ENCODE data around the gene SPINK7. TPM values are rescaled to one million over a fixed set of nuclear protein-coding genes. Genes with fewer than 3 reads are reported as not detected.
"Not testable (repeated sequence)": the region's sequence is repeated elsewhere in the genome, so short reads cannot be mapped to it uniquely, and the experiment has no call there.

Gene SPINK7
- total RNA-seq: not detected in 2 replicates

GRCh38 chr5:148312153-148312552 lies at the start of gene SPINK7:
Gene SPINK7 (plus strand): TSS chr5:148312423. CDS start chr5:148312484, 61 bp downstream.
- intact Hi-C loops (cut with micrococcal nuclease): no loop called here

- intact Hi-C loops (cut with micrococcal nuclease): no loop called here
These were observed 44.3 kb upstream of the SPINK7 start for GRCh38 chr5:148267962-148268361.

GRCh38 chr5:148268566-148268965 lies 43.7 kb upstream of the SPINK7 start, which contains the start of gene SPINK13:
Gene SPINK13 (plus strand): TSS chr5:148268794. CDS start chr5:148270073, 1,279 bp downstream.
- intact Hi-C loops (cut with micrococcal nuclease): no loop called here

GRCh38 chr5:148275129-148275528 lies 37.1 kb upstream of the SPINK7 start:
- intact Hi-C loops (cut with micrococcal nuclease): not testable (repeated sequence)

- intact Hi-C loops (cut with micrococcal nuclease): not testable (repeated sequence)
These were observed 31.3 kb upstream of the SPINK7 start for GRCh38 chr5:148280893-148281292.

- intact Hi-C loops (cut with micrococcal nuclease): not testable (repeated sequence)
These were observed 30.9 kb upstream of the SPINK7 start for GRCh38 chr5:148281336-148281735.

GRCh38 chr5:148290271-148291195 lies 21.7 kb upstream of the SPINK7 start:
- intact Hi-C loops (cut with micrococcal nuclease): loop anchor here (1.0 to 10.0 kb wide), 3 partner anchors 84 to 441 kb away; no protein-coding TSS in a partner anchor

GRCh38 chr5:148297731-148298130 lies 14.5 kb upstream of the SPINK7 start:
- intact Hi-C loops (cut with micrococcal nuclease): loop anchor here (10.0 kb wide), 1 partner anchor 187 kb away; no protein-coding TSS in a partner anchor

GRCh38 chr5:148306446-148306845 lies 5.8 kb upstream of the SPINK7 start:
- intact Hi-C loops (cut with micrococcal nuclease): no loop called here

GRCh38 chr5:148309019-148309418 lies 3.2 kb upstream of the SPINK7 start:
- intact Hi-C loops (cut with micrococcal nuclease): no loop called here

GRCh38 chr5:148309746-148310145 lies 2.5 kb upstream of the SPINK7 start:
- intact Hi-C loops (cut with micrococcal nuclease): no loop called here

- intact Hi-C loops (cut with micrococcal nuclease): no loop called here
These were observed 739 bp upstream of the SPINK7 start for GRCh38 chr5:148311484-148311883.

GRCh38 chr5:148314187-148314586 lies 2.0 kb downstream of the SPINK7 start:
- intact Hi-C loops (cut with micrococcal nuclease): no loop called here

- intact Hi-C loops (cut with micrococcal nuclease): no loop called here
These were observed 2.5 kb downstream of the SPINK7 start for GRCh38 chr5:148314731-148315130.

- intact Hi-C loops (cut with micrococcal nuclease): not testable (repeated sequence)
These were observed 8.1 kb downstream of the SPINK7 start for GRCh38 chr5:148320011-148320963.

- intact Hi-C loops (cut with micrococcal nuclease): no loop called here
These were observed 21.1 kb downstream of the SPINK7 start for GRCh38 chr5:148333262-148333849.

- intact Hi-C loops (cut with micrococcal nuclease): no loop called here
These were observed 23.0 kb downstream of the SPINK7 start, which contains the start of gene SPINK9 for GRCh38 chr5:148335259-148335658. Gene SPINK9 (plus strand): TSS chr5:148335559. CDS start chr5:148335614, 55 bp downstream.

- intact Hi-C loops (cut with micrococcal nuclease): no loop called here
These were observed 24.6 kb downstream of the SPINK7 start for GRCh38 chr5:148336704-148337435.

GRCh38 chr5:148342371-148343045 lies 30.3 kb downstream of the SPINK7 start:
- intact Hi-C loops (cut with micrococcal nuclease): no loop called here

GRCh38 chr5:148343046-148343407 lies 30.8 kb downstream of the SPINK7 start:
- intact Hi-C loops (cut with micrococcal nuclease): no loop called here

All from T-helper 1 cell treated with Interleukin-12 subunit alpha and Interleukin-12 subunit beta and Interleukin-4 antibody, amounts not matched to agents 30 ng/mL and 1 ng/mL, for 36 hours (primary cell).